ENCODE data around the gene MAGI3.

MAGI3 gene

DNA sequence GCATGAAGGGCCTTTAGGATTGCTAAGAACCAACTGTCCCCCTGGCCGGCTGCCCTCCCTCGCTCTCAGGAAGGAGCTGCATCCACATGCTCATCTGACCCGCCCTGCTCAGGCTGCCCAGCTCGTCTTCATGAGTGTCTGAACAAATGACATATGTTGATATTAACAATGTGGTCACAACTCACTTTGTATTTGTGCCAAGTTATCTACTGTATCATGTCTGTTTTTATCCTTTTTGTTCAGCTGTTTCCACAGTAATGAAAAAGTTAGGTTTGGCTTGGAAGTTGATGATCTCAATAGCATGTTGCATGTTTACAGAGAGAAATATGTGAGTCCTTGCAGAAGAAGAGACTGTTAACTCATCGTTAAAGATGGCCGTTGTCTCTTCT is 293.8 kb downstream of the MAGI3 start:
- TF ChIP-seq POLR2AphosphoS5 (IDR thresholded peaks at IDR 0.05; ENCODE audit: low read depth, low read length) = no peak
- no peak for TF ChIP-seq TAF1 (IDR thresholded peaks at IDR 0.05; ENCODE audit: borderline replicate concordance, insufficient read depth, low read length)
- TF ChIP-seq, protein P1, sequence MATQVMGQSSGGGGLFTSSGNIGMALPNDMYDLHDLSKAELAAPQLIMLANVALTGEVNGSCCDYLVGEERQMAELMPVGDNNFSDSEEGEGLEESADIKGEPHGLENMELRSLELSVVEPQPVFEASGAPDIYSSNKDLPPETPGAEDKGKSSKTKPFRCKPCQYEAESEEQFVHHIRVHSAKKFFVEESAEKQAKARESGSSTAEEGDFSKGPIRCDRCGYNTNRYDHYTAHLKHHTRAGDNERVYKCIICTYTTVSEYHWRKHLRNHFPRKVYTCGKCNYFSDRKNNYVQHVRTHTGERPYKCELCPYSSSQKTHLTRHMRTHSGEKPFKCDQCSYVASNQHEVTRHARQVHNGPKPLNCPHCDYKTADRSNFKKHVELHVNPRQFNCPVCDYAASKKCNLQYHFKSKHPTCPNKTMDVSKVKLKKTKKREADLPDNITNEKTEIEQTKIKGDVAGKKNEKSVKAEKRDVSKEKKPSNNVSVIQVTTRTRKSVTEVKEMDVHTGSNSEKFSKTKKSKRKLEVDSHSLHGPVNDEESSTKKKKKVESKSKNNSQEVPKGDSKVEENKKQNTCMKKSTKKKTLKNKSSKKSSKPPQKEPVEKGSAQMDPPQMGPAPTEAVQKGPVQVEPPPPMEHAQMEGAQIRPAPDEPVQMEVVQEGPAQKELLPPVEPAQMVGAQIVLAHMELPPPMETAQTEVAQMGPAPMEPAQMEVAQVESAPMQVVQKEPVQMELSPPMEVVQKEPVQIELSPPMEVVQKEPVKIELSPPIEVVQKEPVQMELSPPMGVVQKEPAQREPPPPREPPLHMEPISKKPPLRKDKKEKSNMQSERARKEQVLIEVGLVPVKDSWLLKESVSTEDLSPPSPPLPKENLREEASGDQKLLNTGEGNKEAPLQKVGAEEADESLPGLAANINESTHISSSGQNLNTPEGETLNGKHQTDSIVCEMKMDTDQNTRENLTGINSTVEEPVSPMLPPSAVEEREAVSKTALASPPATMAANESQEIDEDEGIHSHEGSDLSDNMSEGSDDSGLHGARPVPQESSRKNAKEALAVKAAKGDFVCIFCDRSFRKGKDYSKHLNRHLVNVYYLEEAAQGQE (IDR thresholded peaks at IDR 0.05; ENCODE audit: insufficient read depth in 1 of 2, low read depth in 2 of 2, low read length in 2 of 2) = no peak
- TF ChIP-seq SIN3A (IDR thresholded peaks at IDR 0.05; ENCODE audit: borderline replicate concordance, insufficient read depth, low read length) = no peak
- no peak for TF ChIP-seq FOXP2 (optimal IDR thresholded peaks at IDR 0.05; ENCODE audit: borderline replicate concordance, extremely low read depth, extremely low read length, insufficient read depth)

DNA sequence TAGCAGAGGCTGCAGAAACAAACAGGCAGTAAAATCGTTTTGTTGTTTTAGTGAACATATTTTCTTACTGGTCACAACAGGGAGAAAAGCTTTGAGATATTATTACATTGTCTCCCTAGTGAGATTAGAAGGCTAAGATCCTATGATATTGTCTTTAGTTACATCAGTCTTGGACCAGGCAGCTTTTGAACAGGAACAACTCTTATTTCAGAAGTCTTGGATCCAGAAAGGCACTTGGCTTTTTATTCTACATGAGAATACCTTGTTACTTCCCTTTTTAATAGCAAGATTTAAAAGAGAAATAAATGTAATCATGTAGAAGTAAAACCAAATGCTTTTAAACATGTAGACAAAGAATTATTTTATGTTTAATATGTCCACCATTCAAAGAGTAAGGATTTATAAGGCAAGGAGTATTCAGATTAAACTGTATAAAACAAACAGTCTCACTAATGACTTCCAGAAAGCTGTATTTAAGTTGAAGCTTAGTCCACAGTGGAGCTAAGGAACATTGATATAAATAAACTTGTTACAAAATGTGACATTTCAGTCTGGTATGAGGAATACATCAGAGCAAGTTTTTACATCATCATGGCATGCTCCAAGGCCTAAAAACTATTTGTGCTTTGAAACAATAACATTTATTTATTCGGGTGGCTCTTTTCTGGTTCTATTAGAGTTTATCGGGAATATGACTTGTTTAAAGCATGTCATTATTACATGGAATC is 296.7 kb downstream of the MAGI3 start:
- TF ChIP-seq TAF1 (IDR thresholded peaks at IDR 0.05; ENCODE audit: borderline replicate concordance, insufficient read depth, low read length) (no peak), FOXP2 (optimal IDR thresholded peaks at IDR 0.05; ENCODE audit: borderline replicate concordance, extremely low read depth, extremely low read length, insufficient read depth) (no peak), POLR2AphosphoS5 (IDR thresholded peaks at IDR 0.05; ENCODE audit: low read depth, low read length) (no peak)
- TF ChIP-seq, protein P1 (IDR thresholded peaks at IDR 0.05; ENCODE audit: insufficient read depth in 1 of 2, low read depth in 2 of 2, low read length in 2 of 2) = no peak

DNA sequence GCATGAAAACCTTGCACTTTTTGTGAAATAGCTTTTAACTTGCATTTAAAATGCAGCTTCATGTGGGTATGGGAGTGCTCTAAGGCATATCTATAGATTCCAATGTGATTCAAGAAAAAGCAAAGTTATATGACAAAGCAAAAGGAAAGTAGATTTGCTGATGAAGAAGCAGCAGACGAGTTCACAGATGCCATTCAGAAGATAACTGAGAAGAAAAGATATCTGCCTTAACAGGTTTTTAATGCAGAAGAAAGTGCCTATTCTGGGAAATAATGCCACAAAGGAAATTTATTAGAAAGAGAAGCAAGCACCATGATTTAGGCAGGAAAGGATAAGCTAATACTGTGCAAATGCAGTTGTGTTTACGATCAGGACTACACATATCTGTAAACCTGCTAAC is 300.9 kb downstream of the MAGI3 start:
- no peak for TF ChIP-seq FOXP2 (optimal IDR thresholded peaks at IDR 0.05; ENCODE audit: borderline replicate concordance, extremely low read depth, extremely low read length, insufficient read depth)
- TF ChIP-seq TAF1 (IDR thresholded peaks at IDR 0.05; ENCODE audit: borderline replicate concordance, insufficient read depth, low read length) = no peak
- TF ChIP-seq, protein P1 (IDR thresholded peaks at IDR 0.05; ENCODE audit: insufficient read depth in 1 of 2, low read depth in 2 of 2, low read length in 2 of 2) = no peak
- no peak for TF ChIP-seq POLR2AphosphoS5 (IDR thresholded peaks at IDR 0.05; ENCODE audit: low read depth, low read length)
- no peak for TF ChIP-seq SIN3A (IDR thresholded peaks at IDR 0.05; ENCODE audit: borderline replicate concordance, insufficient read depth, low read length)

DNA sequence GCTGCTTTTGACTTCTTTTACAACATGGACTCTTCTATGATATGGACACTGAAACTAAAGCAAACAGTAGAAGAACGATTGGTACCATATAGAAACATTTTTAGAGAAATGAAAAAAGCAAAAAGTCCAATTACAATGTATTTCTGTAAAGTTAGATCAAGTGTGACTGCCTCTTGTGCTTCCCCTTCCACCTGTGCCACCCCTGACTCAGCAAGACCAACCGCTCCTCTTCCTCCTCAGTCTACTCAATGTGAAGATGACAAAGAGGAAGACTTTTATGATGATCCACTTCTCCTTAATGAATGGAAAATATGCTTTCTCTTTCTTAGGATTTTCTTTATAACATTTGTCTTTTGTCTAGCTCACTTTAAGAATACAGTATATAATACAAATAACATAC is 302.0 kb downstream of the MAGI3 start:
- TF ChIP-seq, protein P1 (IDR thresholded peaks at IDR 0.05; ENCODE audit: insufficient read depth in 1 of 2, low read depth in 2 of 2, low read length in 2 of 2) = no peak
- no peak for TF ChIP-seq TAF1 (IDR thresholded peaks at IDR 0.05; ENCODE audit: borderline replicate concordance, insufficient read depth, low read length)
- TF ChIP-seq POLR2AphosphoS5 (IDR thresholded peaks at IDR 0.05; ENCODE audit: low read depth, low read length) = no peak
- TF ChIP-seq SIN3A (IDR thresholded peaks at IDR 0.05; ENCODE audit: borderline replicate concordance, insufficient read depth, low read length) = no peak
- no peak for TF ChIP-seq FOXP2 (optimal IDR thresholded peaks at IDR 0.05; ENCODE audit: borderline replicate concordance, extremely low read depth, extremely low read length, insufficient read depth)

Data from PFSK-1 (cell line).